Measurements from ENCODE around the gene ALX3. TPM values are rescaled to one million over a fixed set of nuclear protein-coding genes. Genes with fewer than 3 reads are reported as not detected.

Gene ALX3
- total RNA-seq, 1 donor from 2014 or later, result 2.8 TPM

- H3K27me3 Mint-ChIP-seq, result no peaks in the 10 kb centered on the region
Observed at GRCh38 chr1:110040548-110040947, 29.9 kb downstream of the ALX3 start.

DNA sequence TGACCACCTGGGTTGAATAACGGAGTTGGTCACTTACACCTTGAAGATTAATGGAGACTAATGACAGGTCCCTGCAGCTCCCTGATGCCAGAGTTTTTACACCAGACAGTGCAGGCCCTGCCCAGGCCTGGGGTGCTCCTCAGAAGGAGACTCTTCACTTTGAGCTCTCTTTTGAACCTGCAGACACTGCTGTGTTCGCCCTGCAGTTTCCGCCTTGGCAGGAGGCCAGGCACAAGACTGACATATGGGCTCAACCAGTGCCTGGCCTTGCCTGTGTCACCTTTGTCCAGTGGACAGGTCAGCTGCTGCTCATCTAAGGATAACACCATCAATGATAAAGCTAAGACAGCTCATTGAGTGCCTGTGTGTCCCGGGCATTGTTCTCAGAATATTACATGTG lies 30.8 kb downstream of the ALX3 start:
- DNase-seq (ENCODE audit: low spot score, unreplicated experiment), result no peak
- Mint-ChIP-seq H3K36me3 (ENCODE audit: insufficient read depth) (peaks cover 18% of the 10 kb centered on the region), H3K4me1 (ENCODE audit: low read depth) (peaks cover 9% of the 10 kb centered on the region), H3K4me3 (ENCODE audit: low read depth) (no peak overlapping the region), H3K27me3 (no peaks in the 10 kb centered on the region), H3K27ac (no peak overlapping the region), H3K9me3 (ENCODE audit: low read depth) (no peaks in the 10 kb centered on the region)
- no peak for TF ChIP-seq CTCF (IDR thresholded peaks at IDR 0.05; ENCODE audit: unreplicated experiment)

More at GRCh38 chr1:110040548-110040947, 29.9 kb downstream of the ALX3 start:
- Mint-ChIP-seq H3K36me3 (ENCODE audit: insufficient read depth) (peaks cover 20% of the 10 kb centered on the region), H3K4me3 (ENCODE audit: low read depth) (no peak overlapping the region), H3K27ac (no peak overlapping the region), H3K4me1 (ENCODE audit: low read depth) (peaks cover 5% of the 10 kb centered on the region), H3K9me3 (ENCODE audit: low read depth) (no peaks in the 10 kb centered on the region)
- DNase-seq (ENCODE audit: low spot score, unreplicated experiment), result no peak
- TF ChIP-seq CTCF (IDR thresholded peaks at IDR 0.05; ENCODE audit: unreplicated experiment), result no peak

DNA sequence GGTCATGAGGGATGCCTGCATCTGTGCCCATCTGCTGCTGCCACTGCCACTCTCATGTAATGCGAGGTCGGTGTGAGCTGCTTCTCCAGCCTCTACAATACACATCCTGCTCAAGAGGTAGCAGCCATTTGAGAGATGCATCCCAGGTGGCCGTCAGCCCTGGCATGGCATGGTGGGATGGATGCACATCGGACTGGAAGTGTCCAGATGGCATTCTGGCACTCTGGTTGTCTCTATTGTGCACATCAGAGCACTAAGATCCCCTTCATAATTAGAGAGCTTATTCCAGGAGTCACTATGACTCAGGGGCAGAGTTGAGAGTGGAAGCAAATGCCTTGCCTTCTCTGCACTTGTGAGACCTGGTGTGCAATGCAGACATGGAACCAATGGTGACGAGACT lies 32.2 kb downstream of the ALX3 start:
- Mint-ChIP-seq H3K36me3 (ENCODE audit: insufficient read depth) (peaks cover 15% of the 10 kb centered on the region), H3K4me3 (ENCODE audit: low read depth) (no peak overlapping the region), H3K9me3 (ENCODE audit: low read depth) (no peaks in the 10 kb centered on the region), H3K4me1 (ENCODE audit: low read depth) (peaks cover 9% of the 10 kb centered on the region), H3K27me3 (no peaks in the 10 kb centered on the region), H3K27ac (no peak overlapping the region)
- no peak for TF ChIP-seq CTCF (IDR thresholded peaks at IDR 0.05; ENCODE audit: unreplicated experiment)
- DNase-seq (ENCODE audit: low spot score, unreplicated experiment), result no peak

GRCh38 chr1:110035236-110035752 lies 35.2 kb downstream of the ALX3 start:
- no peak for DNase-seq (ENCODE audit: low spot score, unreplicated experiment)
- Mint-ChIP-seq H3K27me3 (no peaks in the 10 kb centered on the region), H3K4me1 (ENCODE audit: low read depth) (peaks cover 21% of the 10 kb centered on the region), H3K9me3 (ENCODE audit: low read depth) (no peaks in the 10 kb centered on the region), H3K27ac (peak overlapping the region; percentile 92), H3K4me3 (ENCODE audit: low read depth) (peak overlapping the region; percentile 94), H3K36me3 (ENCODE audit: insufficient read depth) (peaks cover 11% of the 10 kb centered on the region)
- no peak for TF ChIP-seq CTCF (IDR thresholded peaks at IDR 0.05; ENCODE audit: unreplicated experiment)

DNA sequence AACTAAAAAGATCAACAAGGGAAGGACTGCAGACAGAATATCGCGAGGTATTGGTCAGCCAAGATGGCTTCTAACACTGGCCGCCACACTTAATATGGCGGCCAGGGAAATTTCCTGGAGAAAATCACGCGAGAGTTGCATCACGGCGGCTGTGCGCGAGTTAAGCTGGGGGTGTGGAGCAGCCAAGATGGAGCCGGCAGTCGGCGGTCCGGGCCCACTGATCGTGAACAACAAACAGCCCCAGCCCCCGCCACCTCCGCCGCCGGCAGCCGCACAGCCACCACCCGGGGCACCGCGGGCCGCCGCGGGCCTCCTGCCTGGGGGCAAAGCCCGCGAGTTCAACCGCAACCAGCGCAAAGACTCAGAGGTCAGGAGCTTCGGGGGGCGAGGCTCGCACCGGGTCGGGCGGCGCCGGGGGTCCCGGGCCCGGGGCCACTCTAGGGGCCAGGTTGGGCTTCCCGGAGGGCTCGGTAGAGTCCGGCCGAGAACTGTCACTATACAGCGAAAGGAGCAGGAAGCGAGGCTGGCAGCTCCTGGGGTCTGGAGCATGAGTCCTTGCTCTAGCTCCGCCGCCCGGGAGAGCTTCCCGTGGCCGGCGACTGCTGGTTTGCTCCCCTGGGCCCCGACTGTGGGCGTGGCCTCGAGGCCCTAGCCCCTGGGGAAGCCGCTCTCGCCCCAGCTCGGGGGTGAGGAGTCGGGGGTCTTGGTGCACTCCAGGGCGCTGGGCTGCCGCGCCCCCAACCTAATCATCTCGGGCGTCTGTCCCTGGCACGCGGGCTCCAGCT lies 35.8 kb downstream of the ALX3 start, which contains the start of gene STRIP1:
Gene STRIP1, plus strand, starts transcription at position 174 of the 785 bp plus-strand sequence. Its CDS starts 14 bp downstream, at position 188.
- Mint-ChIP-seq H3K4me1 (ENCODE audit: low read depth) (peaks cover 21% of the 10 kb centered on the region), H3K4me3 (ENCODE audit: low read depth) (peak within 1 kb of the TSS; percentile 94), H3K36me3 (ENCODE audit: insufficient read depth) (peaks cover 11% of the 10 kb centered on the region), H3K27me3 (no peaks in the 10 kb centered on the region), H3K9me3 (ENCODE audit: low read depth) (no peaks in the 10 kb centered on the region), H3K27ac (peak within 1 kb of the TSS; percentile 96)
- no peak for TF ChIP-seq CTCF (IDR thresholded peaks at IDR 0.05; ENCODE audit: unreplicated experiment)
- peak; percentile 74 for DNase-seq (ENCODE audit: low spot score, unreplicated experiment)
